ENCODE results near the gene PPL. TPM values are rescaled to one million over a fixed set of nuclear protein-coding genes. Genes with fewer than 3 reads are reported as not detected.
"Not testable (repeated sequence)": the region's sequence is repeated elsewhere in the genome, so short reads cannot be mapped to it uniquely, and the experiment has no call there.

PPL gene, protein sequence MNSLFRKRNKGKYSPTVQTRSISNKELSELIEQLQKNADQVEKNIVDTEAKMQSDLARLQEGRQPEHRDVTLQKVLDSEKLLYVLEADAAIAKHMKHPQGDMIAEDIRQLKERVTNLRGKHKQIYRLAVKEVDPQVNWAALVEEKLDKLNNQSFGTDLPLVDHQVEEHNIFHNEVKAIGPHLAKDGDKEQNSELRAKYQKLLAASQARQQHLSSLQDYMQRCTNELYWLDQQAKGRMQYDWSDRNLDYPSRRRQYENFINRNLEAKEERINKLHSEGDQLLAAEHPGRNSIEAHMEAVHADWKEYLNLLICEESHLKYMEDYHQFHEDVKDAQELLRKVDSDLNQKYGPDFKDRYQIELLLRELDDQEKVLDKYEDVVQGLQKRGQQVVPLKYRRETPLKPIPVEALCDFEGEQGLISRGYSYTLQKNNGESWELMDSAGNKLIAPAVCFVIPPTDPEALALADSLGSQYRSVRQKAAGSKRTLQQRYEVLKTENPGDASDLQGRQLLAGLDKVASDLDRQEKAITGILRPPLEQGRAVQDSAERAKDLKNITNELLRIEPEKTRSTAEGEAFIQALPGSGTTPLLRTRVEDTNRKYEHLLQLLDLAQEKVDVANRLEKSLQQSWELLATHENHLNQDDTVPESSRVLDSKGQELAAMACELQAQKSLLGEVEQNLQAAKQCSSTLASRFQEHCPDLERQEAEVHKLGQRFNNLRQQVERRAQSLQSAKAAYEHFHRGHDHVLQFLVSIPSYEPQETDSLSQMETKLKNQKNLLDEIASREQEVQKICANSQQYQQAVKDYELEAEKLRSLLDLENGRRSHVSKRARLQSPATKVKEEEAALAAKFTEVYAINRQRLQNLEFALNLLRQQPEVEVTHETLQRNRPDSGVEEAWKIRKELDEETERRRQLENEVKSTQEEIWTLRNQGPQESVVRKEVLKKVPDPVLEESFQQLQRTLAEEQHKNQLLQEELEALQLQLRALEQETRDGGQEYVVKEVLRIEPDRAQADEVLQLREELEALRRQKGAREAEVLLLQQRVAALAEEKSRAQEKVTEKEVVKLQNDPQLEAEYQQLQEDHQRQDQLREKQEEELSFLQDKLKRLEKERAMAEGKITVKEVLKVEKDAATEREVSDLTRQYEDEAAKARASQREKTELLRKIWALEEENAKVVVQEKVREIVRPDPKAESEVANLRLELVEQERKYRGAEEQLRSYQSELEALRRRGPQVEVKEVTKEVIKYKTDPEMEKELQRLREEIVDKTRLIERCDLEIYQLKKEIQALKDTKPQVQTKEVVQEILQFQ (N-terminal part only)
- total RNA-seq (2014; rRNA removed; shearing (Covaris generic)): 2.5 and 3.5 TPM in 2 replicates
- polyA plus RNA-seq (2014; cell fraction: nucleus; rRNA removed): 0.26 and 0.67 TPM in 2 replicates

GRCh38 chr16:4936991-4937781 is at the start of gene PPL:
PPL (minus strand) TSS chr16:4937148; CDS start chr16:4937045, 103 bp downstream.
- no peak for DNase-seq (ENCODE audit: extremely low read depth, low read depth)

DNA sequence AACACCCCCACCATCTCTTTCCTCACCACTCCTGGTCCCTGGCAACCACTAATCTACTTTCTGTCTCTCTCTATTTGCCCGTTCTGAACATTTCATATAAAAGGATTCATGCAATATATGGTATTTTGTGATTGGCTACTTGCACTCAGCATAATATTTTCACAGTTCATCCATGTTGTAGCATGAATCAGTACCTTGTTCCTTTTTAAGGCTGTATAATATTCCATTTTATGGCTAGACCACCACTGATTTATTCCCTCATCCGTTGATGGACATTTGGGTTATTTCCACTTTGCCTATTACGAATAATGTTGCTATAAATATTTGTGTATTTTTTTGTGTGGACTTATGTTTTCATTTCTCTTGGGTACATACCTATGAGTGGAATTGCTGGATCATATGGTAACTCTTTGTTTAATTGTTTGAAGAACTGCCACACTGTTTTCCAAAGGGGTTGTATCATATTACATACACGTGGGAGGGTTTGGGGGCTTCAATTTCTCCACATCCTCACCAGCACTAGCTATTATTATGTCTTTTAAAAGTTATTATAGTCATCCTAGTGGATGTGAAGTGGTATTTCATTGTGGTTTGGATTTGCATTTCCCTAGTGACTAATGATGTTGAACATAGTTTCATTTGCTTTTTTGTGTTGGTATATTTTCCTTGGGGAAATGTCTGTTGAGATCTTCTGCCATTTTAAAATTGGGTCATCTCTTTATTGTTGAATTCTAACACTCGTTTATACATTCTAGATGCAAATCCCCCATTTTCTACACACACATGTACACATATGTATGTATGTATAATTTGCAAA is 47.4 kb upstream of the PPL start:
- DNase-seq (ENCODE audit: extremely low read depth, low read depth): no peak

- DNase-seq (ENCODE audit: extremely low read depth, low read depth): no peak
These were observed 45.3 kb upstream of the PPL start for GRCh38 chr16:4982056-4982867.

DNA sequence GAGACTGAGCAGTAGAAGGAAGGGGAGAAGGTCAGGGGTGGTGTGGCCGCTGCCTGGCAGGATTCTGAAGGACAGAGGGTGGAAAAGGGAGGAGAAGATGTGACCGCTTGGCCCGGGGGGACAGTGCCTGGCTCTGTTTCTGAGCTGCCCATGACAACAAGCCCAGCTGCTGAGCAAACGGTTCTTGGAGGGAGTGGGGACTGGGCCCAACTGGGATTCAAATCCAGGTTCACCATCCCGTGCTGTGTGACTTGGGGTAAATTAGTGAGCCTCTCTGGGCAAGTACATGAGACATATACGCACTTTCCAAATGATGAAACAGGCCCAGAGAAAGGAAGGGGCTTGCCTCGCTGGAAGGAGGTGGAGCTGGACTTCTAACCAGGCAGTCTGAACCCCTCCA is 44.5 kb upstream of the PPL start:
- no peak for DNase-seq (ENCODE audit: extremely low read depth, low read depth)

- DNase-seq (ENCODE audit: extremely low read depth, low read depth): no peak
These were observed 43.7 kb upstream of the PPL start for GRCh38 chr16:4980691-4981090.

GRCh38 chr16:4979736-4980660 is 43.0 kb upstream of the PPL start:
- no peak for DNase-seq (ENCODE audit: extremely low read depth, low read depth)

DNA sequence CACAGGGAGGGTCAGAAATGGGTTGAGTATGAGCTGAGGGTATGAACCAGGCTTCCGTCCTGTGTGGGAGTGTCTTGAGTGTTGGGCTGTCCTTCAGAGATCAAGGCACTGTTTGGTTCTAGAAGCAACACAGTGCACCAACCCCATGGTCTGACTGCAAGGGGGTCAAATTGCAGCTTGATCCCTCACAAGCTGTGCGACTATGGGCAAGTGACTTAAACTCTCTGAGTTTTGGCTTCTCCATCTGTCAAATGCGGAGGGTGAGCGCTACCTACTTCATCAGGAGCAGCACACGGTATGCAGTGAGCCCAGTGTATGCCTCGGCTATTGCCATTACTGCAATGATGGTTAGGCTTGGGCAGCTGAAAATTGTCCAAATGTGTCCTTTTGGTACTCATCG is 42.2 kb upstream of the PPL start:
- no peak for DNase-seq (ENCODE audit: extremely low read depth, low read depth)

DNA sequence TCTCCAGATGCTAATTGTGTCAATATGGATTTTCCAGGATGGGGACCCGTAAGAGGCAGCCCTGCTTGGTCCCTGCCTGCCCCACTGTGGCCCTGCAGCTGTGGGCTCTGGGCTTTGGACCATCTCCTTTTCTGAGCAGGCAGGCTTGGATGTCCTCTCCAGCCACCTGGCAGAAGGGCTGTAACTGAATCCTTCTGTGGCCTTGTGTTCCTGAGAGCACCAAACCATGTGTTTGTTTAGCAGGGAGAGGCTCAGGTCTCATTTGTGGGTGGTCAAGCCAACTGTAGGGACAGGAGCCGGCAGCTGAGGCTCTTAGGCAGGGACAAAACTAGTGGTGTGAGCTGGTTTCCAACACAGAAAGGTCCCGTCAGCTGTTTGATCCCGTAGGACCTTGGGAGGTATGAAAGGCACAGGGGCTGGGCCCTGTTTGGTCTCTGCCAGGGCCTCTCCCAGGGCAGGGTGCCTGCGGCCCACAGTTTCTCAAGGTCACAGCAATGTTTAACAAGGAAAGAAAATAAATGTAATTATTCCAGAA is 39.7 kb upstream of the PPL start:
- no peak for DNase-seq (ENCODE audit: extremely low read depth, low read depth)

GRCh38 chr16:4976079-4976478 is 39.1 kb upstream of the PPL start:
- no peak for DNase-seq (ENCODE audit: extremely low read depth, low read depth)

GRCh38 chr16:4972938-4973587 is 36.1 kb upstream of the PPL start:
- no peak for DNase-seq (ENCODE audit: extremely low read depth, low read depth)

GRCh38 chr16:4970010-4970409 is 33.1 kb upstream of the PPL start:
- DNase-seq (ENCODE audit: extremely low read depth, low read depth): no peak

DNA sequence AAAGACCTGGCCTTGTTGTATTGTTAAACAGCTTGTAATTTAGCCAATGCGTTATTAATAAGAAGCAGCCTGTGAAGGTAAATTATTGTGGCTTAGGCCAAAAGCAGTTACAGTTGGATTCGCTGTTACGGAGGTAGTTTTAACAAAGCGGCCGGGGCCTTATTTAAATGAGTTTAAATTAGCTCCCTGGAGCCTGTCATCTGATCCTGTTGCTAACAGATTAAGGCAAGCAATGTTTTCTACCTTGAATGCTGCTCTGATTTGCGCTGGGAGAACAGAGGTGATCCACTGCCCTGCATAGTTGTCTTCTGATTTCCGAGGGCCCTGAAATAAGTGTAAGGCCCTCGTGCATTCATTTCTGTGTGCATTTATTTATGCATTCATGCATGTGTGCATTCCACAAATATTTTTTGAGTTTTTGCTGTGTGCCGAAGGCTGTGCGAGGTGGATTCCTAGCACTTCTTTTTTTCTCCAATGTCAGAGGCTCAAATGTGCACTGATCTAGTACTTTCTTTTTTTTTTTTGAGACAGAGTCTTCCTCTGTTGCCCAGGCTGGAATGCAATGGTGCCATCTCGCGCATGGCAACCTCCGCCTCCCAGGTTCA is 32.0 kb upstream of the PPL start:
- no peak for DNase-seq (ENCODE audit: extremely low read depth, low read depth)

GRCh38 chr16:4968278-4968677 is 31.3 kb upstream of the PPL start:
- not testable (repeated sequence) for DNase-seq (ENCODE audit: extremely low read depth, low read depth)

DNA sequence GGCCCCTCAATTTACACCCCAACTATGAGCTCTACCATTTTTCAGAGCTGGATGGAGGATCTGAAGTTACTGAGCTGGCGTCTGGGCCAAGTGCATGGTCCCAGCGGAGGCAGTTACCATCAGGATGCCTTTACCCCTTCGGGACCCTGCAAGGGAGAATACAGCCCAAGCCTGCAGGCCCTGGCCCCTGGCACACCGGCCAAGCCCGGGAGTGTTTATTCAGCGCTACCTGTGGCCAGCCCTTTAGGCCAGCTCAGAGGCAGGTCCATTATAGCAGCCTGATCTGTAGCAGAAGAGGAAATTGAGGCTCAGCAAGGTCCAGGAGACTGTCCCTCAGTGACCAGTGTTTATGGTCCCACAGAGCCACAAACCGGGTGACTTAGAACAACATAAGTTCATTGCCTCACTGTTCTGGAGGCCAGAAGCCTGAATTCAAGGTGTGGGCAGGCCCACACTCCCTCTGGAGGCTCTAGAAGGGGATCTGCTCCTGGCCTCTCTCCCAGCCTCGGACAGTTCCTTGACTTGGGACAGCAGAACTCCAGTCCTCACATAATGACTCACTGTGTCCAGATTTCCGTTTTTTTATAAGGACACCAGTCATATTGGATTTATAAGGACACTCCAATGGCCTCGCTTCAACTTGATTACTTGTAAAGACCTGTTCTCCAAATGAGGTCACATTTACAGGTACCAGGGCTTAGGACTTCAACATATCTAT is 29.9 kb upstream of the PPL start:
- no peak for DNase-seq (ENCODE audit: extremely low read depth, low read depth)

DNA sequence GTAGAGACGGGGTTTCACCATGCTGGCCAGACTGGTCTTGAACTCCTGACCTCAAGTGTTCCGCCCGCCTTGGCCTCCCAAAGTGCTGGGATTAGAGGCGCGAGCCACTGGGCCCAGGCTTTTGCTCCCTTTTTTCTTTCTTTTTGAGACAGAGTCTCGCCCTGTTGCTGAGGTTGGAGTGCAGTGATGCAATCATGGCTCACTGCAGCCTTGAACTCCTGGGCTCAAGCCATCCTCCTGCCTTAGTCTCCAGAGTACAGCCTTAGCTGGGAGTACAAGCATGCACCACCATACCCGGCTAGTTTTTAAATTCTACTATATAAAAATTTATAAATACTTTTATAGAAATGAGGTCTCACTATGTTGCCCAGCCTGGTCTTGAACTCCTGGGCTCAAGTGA is 26.6 kb upstream of the PPL start:
- not testable (repeated sequence) for DNase-seq (ENCODE audit: extremely low read depth, low read depth)

Data from NCI-H460 (cell line).